Stimulated activated CD4-positive, alpha-beta T cell treated with anti-CD3 and anti-CD28 coated beads, Interleukin-4, amount 100 ng/mL, for 4 hours (primary cell): Measurements from ENCODE around the gene OBSL1.

Experiments
- DNase-seq, 2 experiments: peaks; one replicate each; pipeline ENCODE4 v3.0.0-alpha.2; 2020

OBSL1 gene

DNA sequence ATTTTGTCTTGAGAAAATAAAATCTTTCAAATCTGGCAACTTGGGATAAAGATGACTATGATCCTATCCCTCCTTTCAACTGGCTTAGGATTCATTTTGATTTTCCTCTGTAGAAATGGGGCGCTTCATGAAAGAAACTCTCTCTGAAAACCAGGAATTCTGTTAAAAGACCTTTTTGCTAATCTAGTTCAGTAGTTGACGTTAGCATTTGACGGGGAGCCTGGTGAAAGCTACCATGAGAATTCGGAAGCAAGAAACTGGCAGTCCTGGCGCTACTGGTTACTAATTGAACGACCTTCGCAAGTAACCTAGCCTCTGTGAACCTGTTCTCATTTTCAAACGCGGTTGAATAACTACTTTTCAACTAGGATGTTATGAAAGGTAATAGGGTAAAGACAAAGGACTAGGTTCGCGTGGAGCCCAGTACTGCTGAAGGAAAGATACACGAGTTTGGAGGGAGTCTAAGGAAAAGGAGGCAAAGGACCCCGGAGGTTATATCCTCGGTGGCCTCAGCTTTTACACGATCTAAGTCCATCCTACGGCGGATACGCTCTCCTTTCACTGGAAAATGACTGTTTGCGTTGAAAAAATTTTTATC is 25.7 kb upstream of the OBSL1 start:
- no peak for DNase-seq

DNA sequence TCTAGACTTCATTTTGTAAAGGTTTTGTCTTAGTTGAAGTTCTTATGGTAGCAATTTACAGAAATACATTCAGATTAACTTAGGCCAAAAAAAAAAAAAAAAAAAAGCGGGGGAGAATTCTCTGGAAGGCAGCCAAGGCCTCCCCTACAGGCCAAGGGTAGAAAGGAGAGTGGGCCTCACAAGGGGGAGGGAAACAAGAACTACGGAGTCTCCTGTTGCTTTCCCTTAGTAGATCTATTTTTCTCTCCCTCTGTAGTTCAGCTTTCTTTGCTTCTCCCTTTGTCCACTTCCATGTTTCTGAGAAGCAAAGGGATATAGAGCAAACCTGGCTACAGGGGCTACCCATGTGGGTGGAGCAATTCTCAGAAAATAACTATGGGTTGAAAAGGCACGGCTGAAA is 23.9 kb upstream of the OBSL1 start:
- no peak for DNase-seq

DNA sequence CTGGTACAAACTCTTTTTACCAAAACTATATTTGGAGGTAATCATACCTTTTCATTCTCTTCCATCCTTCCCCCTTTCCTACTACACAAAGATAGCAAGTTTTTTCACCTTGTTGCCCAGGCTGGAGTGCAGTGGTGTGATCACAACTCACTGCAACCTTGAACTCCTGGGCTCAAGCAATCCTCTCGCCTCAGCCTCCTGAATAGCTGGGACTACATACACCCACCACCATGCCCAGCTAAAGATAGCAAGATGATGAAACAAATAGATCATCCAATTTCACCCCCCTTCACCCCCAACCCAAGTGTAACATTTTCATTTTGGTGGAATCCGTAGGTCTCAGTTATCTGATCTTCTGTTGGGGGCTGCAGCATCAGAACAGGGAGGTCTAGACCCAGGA is 21.8 kb upstream of the OBSL1 start:
- DNase-seq, result no peak

DNA sequence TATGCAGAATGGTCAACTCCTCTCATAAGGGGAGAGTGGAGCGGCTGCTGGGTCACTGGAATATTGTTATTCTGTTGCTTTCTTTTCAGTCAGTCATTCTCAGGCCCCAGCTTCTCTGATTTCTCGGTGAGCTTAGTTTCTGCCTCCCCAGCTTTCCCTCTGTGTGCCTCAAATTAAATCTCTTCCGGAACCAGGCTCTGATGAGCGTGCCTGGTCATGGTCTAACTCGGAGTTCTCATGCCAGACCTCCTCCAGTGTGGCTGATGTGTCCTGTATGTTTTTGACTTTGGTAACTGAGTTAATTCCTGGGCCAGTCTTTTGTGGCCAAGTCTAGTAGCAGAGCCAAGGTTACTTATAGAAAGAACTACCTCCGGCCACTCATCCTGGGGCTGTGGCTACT is 21.4 kb upstream of the OBSL1 start:
- DNase-seq, result no peak

DNA sequence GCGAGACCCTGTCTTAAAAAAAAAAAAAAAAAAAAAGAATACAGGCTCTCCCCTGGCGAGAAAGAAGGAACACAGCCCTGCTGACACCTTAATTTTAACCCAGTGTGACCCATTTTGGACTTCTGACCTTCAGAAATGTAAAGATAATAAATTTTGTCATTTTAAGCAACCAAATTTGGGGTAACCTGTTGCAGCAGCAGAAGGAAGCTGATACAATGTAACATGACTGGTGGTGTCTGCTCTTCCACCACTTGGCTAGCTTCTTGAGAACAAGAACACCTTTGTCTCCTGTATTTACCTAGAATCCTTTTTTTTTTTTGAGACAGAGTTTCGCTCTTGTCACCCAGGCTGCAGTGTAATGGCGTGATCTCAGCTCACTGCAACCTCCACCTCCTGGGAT is 19.8 kb upstream of the OBSL1 start:
- no peak for DNase-seq

DNA sequence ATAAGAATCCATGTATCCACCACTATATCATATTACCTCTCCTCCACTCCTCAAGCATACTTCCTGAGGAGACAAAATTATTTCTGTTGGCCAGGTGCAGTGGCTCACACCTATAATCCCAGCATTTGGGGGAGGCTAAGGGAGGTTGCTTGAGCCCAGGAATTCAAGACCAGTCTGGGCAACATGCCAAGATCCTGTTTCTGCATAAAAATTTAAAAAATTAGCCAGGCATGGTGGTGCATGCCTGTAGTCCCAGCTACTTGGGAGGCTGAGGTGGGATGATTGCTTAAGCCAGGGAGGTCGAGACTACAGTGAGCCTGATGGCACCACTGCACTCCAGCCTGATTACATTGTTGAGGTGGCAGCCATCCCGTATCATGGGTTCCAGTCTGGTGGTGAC is 10.0 kb upstream of the OBSL1 start:
- no peak for DNase-seq

DNA sequence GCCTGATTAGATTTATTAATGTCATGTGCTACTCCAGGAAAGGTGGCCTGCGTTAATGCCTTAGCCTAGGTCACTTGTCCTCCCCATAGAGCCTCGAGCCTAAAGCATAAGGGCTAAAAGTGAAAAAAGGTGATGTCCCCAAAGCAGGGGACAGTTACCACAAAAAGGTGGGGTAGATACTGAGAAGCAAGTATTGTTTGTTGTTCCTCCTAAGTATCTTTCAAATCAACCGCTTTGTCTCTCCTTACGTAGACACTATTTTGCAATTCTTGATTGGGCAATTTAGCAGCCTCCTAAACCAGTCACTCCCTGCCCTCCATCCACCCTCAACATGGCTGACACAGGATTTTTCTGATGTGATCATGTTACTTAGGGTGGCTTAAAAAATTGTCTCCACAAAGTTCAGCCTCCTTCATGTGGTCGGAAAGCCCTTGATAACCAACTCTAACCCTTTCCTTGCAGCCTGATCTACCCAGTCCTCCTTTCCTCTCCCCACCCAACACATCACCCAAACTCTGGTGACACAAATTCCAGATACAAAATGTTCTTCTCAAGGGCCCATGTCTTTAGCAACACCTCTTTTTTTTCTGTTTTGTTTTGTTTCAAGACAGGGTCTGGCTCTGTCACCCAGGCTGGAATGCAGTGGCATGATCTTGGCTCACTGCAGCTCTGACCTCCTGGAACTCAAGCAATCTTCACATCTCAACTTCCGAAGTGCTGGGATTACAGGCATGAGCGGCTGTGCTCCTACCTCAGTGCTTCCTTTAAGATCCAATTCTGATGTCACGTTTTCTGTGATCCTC is 7.7 kb upstream of the OBSL1 start:
- DNase-seq, result no peak

DNA sequence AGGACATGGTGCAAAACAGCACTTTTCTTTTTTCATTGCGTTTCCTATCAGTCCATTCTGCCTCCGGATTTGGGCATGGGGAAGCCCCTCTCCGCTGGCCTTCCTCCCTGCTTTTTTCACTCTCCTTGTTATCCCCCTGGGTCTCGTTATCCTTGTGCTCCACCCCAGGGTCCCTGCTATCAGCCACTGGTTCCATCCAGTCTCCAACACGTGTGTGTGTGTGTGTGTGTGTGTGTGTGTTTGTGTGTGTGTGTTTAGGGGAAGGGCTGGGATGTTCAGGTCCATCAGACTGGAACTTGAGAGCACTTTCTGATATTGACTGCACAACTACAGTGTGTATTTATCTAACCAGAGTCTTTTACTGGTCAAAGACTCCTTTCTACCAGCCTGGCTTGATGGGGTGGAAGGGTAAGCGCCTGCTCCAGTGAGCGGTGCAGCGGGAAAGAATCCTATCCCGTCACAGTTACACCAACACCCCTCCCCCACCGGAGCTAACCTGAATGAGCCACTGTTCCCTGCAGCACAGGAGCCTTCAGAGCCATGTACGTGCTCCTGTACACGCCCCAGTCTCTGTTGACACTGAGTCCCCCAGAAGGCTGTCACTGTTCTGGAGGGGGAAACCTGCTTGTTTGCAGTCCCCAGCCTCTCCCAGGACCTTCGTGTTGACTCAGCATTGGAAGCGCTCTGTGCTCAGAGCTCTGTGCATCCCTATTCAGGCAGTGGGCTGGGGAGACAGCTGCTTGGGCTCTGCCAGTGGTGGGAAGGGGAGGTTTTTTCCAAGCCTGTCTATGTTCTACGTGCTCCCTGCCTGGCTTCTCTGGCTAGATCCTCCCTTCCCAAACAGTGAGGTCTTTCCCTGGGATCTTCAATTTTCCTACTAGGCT is 5.4 kb upstream of the OBSL1 start:
- no peak for DNase-seq

DNA sequence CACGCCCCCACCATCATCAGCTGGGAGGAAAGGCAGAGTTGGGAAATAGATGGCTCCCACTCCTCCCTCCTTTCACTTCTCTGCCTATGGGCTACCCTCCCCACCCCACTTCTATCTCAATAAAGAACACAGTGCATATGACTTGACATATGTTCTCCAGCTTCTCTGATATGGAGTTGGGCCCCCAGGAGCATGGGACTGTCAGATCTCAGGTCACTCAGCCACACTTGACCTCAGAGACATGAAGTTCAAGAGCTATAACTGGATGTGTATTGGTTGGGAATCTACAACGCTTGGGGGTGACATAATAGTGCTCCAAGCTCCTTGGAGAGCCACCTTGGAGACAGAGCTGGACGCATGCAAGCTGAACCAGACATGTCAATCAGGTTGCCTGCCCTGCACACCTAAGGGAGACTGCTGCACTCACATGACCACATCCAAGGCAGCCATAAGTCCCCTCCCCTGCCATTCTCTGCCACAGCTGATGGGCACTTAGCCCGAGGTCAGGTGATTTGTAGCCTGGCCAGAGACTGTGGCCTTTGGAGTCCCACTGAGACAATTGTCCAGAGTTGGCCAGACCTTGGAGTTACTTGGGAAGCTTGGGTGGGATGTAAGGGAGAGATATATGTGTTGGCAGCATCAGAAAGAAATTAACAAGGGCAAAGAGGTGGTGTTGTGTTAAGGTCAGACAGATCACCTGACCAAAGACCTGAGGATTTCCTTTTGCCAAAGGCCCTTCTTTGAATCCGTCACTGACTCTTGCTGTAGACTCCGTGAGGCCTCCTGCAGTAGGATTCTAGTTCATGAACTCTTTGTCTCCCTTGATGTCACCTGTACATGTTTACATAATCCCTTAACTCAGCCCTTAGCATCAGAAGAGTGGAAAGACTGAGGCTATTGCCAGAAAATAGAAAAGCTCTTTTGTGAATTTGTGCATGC is 4.5 kb upstream of the OBSL1 start:
- no peak for DNase-seq

DNA sequence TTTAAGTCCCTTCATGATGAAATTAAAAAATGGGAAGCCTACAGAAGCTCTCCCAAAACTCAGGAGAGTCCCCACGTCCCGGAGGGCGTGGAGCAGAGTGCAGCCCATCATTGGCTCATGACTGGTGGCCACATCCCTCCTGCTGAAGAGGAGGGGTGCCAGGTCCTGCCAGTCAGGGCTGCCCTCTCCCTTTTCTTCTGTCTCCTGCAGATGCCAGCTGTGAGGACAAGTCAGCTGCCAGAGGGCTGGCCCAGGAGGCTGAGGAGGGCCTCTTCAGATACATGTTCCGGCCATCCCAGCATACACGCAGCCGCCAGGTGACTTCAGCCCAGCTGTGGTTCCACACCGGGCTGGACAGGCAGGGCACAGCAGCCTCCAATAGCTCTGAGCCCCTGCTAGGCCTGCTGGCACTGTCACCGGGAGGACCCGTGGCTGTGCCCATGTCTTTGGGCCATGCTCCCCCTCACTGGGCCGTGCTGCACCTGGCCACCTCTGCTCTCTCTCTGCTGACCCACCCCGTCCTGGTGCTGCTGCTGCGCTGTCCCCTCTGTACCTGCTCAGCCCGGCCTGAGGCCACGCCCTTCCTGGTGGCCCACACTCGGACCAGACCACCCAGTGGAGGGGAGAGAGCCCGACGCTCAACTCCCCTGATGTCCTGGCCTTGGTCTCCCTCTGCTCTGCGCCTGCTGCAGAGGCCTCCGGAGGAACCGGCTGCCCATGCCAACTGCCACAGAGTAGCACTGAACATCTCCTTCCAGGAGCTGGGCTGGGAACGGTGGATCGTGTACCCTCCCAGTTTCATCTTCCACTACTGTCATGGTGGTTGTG is 3.4 kb upstream of the OBSL1 start:
- no peak for DNase-seq

DNA sequence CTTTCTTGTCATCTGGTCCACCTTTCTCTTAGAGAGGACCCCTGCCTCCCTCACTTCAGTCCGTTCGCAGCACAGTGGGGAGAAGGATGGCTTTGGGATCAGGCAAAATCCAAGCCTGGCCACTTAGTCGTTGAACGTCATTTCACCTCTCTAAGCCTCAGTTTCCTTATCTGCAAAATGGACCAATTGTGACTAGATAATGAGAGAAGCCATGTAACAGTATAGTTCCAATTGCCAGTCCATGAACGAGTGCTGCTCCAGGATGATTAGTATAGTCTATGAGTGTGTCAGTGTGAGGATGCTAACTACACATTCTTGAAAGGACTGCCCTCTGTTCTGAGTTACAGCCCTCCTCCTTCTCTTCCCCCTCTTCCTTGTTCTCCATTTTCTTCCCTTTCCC is 1.8 kb upstream of the OBSL1 start:
- no peak for DNase-seq

DNA sequence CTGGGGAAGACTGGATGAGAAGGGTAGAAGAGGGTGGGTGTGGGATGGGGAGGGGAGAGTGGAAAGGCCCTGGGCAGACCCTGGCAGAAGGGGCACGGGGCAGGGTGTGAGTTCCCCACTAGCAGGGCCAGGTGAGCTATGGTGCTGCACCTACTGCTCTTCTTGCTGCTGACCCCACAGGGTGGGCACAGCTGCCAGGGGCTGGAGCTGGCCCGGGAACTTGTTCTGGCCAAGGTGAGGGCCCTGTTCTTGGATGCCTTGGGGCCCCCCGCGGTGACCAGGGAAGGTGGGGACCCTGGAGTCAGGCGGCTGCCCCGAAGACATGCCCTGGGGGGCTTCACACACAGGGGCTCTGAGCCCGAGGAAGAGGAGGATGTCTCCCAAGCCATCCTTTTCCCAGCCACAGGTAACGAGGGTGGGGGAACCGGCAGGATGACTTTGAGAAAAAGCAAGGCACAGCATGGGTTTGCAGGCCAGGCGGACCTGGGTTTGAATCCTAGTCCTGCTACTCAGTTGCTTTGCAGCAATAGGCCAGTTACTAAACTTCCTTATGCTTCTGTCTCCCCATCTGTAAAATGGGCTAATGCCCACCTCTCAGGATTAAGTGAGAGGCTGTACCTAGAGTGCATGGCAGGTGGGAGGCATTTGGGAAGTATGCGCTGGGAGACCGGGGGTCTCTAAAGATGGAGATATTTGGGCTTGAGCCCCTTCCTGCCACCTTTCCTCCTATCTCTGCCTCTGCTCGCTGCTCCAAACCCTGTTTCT is 1.1 kb upstream of the OBSL1 start, which contains the start of gene INHA:
TSS of gene INHA (plus strand) at position 74 of the 765 bp plus-strand sequence. CDS start at position 139, 65 bp downstream.
- DNase-seq, result no peak

DNA sequence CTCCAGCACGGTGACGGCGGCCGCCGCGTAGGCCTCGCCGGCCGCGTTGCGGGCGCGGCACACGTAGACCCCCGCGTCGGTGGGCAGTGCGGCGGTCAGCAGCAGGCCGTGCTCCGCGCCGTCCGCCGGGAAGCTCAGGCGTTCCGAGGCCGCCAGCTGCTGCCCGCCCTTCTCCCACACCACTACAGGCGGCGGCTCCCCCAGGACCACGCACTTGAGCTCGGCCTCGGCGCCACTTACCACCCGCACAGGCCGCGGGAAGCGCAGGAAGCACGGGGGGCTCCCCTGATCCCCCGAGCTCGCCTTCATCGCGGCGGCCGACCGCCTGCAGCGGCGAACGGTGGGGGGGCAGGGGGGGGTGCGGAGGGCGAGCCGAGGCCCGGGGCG is 422 bp downstream of the OBSL1 start:
- DNase-seq, result no peak

DNA sequence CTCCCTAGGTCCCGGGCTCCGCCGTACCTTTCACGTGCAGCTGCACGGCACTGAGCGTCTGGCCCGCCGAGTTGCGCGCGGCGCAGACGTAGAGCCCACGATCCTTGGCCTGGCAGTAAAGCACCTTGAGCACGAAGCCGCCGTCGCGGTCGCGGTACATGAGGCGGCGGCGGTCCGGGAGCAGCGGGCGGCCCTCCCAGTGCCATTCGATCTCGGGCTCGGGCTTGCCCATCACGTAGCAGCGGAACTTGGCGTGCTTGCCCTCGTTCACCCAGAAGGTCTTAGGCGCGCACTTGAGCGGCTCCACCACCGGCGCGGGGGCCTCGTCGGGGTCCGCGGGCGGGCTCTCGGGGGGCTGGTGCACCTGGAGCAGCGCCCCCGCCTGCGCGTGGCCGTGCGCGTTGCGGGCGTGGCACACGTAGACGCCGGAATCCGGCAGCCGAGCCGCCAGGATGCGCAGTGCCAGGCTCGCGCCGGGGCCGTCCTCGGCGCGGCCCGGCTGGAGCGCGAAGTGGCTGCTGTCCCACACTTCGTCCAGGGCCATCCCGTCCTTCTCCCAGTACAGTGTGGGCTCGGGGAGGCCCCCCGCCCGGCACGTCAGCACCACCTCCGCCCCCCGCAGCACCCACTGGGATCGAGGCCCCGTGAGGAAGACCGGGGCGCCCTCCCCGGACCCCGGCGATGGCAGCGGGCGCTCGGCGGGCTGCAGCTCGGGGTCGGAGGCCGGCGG is 980 bp downstream of the OBSL1 start:
- no peak for DNase-seq

DNA sequence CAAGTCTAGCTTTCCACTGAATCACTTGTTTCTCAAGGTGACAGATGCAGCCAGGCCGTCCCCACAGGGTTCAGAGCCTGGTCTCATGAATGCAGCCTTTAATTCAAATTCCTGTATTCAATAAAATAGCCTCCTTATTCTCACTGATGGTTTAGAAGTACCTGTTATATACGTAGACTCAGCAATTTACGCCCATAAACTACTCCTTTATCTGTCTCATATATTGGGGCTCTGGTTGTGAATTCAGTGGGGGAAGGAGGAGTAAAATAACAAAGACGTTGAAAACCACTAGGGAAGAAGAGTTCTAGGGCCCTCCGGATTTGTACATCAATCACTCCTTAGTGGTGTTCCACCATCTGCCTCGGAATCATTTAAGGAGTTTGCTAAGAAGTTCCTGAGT is 1.7 kb downstream of the OBSL1 start:
- no peak for DNase-seq

DNA sequence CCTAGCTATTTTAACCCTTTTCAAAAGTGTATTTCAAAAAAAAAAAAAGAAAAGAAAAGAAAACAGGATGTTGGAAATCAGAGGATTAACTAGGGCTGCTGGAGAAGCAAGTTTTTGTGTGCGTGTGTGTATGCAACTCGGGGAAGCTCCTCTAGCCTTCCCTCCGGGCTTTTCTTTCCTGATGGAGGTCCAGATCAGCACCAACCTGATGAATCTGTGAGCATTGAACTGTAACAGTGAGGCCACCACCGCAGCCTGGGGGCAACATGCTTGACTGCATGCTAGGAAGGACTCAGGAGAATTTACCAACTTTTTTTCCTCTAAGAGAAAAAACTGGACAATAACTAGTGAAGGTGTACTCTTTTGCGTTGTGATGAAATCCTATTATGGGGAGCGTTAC is 2.3 kb downstream of the OBSL1 start:
- DNase-seq, result no peak

DNA sequence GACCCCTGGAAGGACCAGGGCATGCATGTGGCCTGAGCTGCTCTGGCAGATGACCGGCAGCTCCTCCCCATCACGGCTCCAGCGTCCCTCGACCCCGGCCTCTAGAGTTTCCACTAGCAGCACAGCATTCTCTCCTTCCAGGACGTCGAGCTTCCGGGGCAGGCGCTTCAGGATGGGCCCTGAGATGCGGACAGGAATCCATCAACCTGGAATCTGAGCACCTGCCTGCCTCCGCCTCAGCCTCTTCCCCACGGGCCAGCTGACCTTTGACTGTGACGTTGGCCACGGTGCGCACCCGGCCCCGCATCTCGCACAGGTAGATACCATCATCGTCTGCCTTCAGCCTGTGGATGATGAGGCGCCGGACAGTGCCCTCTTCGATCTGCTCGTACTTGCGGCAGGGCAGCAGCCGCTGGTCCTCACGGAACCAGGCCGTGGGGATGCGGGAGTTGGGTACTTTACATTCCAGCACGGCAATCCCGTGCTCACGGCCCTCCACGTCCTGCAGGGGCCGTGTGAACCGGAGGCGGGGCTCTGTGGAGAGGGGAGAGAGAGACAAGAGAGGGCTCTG is 3.5 kb downstream of the OBSL1 start:
- DNase-seq, result no peak

DNA sequence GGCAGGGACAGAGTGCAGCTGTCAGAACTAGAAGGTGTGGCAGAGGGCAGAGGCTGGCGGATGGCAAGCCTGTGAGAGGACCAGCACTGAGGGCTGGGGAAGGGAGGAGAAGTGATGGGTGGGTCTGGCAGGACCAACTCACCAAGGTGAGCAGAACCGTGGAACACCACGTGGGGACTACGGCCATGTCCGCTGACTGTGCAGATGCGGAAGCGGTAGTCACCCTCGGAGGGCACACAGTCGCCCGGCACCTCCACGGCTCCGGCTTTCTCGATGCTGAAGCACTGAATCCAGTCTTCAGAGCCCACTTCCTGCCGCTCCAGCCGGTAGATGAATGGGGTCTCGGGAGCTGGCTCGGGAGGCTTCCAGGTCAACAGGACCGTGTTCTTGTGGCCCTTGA is 4.2 kb downstream of the OBSL1 start:
- DNase-seq, result no peak

DNA sequence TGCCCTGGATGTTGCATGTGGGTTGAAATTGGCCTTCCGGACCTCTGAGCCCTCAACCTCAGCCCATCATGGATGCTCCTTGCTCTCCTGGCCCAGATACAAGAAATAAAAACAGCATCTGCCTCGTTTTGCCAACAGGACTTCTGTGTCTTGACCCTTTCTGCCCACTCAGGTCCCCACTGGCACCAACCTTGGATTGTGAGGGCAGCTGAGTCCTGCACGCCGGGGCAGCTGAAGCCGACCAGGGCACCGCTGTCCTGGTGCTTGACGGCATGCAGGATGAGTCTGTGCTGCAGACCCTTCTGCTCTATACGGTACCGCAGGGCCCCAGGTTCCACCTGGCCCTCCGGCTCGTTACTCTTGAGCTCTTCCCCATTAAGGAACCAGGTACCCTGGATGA is 4.7 kb downstream of the OBSL1 start:
- DNase-seq, result no peak
